Loucy (cell line): ENCODE results near the gene MYO3B.

ENCODE experiments used
- CTCF ChIP-seq: fragments of 200-600 bp; sonication (generic); conservative IDR thresholded peaks from 2 replicates; pipeline ENCODE4 v1.5.1; 2014; ENCODE audit warnings: mild to moderate bottlenecking, antibody characterized with exemption, low read length
- EZH2phosphoT487 ChIP-seq: fragments of 200-600 bp; IDR thresholded peaks from 2 replicates; pipeline ENCODE4 v1.6.1; 2018; ENCODE audit warnings: antibody characterized with exemption, mild to moderate bottlenecking, moderate library complexity, borderline replicate concordance

- TF ChIP-seq CTCF (no peak), EZH2phosphoT487 (no peak)
Measured at GRCh38 chr2:170206246-170206645, 28.3 kb downstream of the MYO3B start.
